ENCODE data around the gene ACCSL.

Gene ACCSL

DNA sequence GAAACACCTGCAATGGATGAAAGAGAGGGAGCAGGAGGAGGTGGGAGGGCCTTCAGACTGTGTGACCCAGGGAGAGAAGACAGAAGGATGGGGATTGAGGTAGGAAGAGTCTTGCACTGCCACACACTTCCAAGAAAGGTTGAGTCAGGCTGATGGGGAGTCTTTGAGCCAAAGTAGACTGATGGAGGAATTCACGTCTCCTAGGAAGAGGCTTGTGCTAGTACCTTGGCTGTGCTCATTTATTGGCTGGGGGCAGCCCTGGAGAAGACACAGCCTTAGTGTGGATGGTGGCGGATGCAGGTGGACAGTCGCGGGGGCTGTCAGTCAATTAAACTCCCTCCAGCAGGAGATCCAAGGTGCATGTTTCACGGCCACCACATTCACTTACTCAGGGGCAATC lies 16.2 kb upstream of the ACCSL start:
- TF ChIP-seq TAF1 (IDR thresholded peaks at IDR 0.05; ENCODE audit: borderline replicate concordance, insufficient read depth, low read length) = no peak
- no peak for TF ChIP-seq SIN3A (IDR thresholded peaks at IDR 0.05; ENCODE audit: borderline replicate concordance, insufficient read depth, low read length)
- no peak for TF ChIP-seq FOXP2 (optimal IDR thresholded peaks at IDR 0.05; ENCODE audit: borderline replicate concordance, extremely low read depth, extremely low read length, insufficient read depth)
- TF ChIP-seq, protein P1, sequence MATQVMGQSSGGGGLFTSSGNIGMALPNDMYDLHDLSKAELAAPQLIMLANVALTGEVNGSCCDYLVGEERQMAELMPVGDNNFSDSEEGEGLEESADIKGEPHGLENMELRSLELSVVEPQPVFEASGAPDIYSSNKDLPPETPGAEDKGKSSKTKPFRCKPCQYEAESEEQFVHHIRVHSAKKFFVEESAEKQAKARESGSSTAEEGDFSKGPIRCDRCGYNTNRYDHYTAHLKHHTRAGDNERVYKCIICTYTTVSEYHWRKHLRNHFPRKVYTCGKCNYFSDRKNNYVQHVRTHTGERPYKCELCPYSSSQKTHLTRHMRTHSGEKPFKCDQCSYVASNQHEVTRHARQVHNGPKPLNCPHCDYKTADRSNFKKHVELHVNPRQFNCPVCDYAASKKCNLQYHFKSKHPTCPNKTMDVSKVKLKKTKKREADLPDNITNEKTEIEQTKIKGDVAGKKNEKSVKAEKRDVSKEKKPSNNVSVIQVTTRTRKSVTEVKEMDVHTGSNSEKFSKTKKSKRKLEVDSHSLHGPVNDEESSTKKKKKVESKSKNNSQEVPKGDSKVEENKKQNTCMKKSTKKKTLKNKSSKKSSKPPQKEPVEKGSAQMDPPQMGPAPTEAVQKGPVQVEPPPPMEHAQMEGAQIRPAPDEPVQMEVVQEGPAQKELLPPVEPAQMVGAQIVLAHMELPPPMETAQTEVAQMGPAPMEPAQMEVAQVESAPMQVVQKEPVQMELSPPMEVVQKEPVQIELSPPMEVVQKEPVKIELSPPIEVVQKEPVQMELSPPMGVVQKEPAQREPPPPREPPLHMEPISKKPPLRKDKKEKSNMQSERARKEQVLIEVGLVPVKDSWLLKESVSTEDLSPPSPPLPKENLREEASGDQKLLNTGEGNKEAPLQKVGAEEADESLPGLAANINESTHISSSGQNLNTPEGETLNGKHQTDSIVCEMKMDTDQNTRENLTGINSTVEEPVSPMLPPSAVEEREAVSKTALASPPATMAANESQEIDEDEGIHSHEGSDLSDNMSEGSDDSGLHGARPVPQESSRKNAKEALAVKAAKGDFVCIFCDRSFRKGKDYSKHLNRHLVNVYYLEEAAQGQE (IDR thresholded peaks at IDR 0.05; ENCODE audit: insufficient read depth in 1 of 2, low read depth in 2 of 2, low read length in 2 of 2) = no peak
- no peak for TF ChIP-seq POLR2AphosphoS5 (IDR thresholded peaks at IDR 0.05; ENCODE audit: low read depth, low read length)

DNA sequence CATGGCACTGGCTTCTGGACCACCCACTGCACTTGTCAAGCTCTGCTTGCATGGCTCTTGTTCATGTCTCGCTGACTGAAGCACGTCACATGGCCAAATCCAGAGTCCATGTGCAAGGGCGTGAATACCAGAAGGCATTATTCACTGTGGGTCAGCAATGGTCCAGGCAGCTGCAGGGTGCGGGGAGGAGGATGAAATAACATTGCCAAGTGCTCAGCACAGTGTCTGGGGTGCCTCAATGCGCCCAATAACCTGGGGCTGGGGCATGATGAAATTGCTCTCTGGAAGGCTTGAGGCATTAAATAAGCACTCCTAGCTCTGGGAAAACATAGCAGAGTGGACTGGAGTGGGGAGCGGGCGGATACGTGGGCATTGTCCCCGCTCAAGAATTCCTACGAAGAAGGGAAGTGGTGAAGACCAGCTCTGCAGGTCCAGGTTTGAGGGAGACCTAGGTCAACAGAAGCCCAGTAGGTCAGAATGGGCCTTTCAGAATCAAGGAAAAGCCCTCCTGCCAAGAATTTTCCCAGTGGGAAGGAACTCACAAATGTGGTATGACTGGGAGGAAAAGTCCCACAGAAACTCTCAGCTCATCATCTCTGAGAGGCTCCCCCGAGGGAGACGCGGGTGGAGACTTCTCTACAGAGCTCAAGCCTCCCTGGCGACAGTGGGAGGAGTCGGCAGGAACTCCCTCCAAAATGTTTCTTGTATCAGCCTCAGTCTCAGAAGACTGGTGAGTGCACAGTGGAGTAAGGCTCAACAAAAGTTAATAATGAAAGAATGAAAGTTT lies 15.3 kb upstream of the ACCSL start:
- TF ChIP-seq SIN3A (IDR thresholded peaks at IDR 0.05; ENCODE audit: borderline replicate concordance, insufficient read depth, low read length) (no peak), TAF1 (IDR thresholded peaks at IDR 0.05; ENCODE audit: borderline replicate concordance, insufficient read depth, low read length) (no peak), FOXP2 (optimal IDR thresholded peaks at IDR 0.05; ENCODE audit: borderline replicate concordance, extremely low read depth, extremely low read length, insufficient read depth) (no peak), POLR2AphosphoS5 (IDR thresholded peaks at IDR 0.05; ENCODE audit: low read depth, low read length) (no peak)
- TF ChIP-seq, protein P1 (IDR thresholded peaks at IDR 0.05; ENCODE audit: insufficient read depth in 1 of 2, low read depth in 2 of 2, low read length in 2 of 2) = no peak

DNA sequence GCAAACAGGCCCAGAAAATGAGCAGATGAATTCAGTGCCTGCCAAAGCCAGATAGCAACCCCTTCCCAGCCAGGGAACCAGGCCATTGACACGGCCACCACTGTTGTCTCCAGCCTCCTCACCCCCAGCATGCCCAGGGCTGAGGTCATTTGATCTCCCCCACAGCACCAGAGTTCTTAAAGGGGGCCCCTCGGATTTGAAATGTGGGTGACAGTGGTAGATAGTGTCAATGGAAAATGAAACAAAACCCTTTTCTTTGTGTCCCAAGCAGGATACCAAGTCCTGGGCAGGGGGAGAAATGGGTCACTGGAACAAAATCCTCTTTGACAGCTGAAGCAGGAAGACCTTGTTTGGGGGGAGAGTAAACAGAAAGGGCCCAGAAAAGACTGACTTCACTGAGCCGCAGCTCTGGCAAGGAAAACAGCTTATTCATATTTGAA lies 14.3 kb upstream of the ACCSL start:
- TF ChIP-seq POLR2AphosphoS5 (IDR thresholded peaks at IDR 0.05; ENCODE audit: low read depth, low read length) (no peak), SIN3A (IDR thresholded peaks at IDR 0.05; ENCODE audit: borderline replicate concordance, insufficient read depth, low read length) (no peak), TAF1 (IDR thresholded peaks at IDR 0.05; ENCODE audit: borderline replicate concordance, insufficient read depth, low read length) (no peak), FOXP2 (optimal IDR thresholded peaks at IDR 0.05; ENCODE audit: borderline replicate concordance, extremely low read depth, extremely low read length, insufficient read depth) (no peak)
- TF ChIP-seq, protein P1 (IDR thresholded peaks at IDR 0.05; ENCODE audit: insufficient read depth in 1 of 2, low read depth in 2 of 2, low read length in 2 of 2) = no peak

DNA sequence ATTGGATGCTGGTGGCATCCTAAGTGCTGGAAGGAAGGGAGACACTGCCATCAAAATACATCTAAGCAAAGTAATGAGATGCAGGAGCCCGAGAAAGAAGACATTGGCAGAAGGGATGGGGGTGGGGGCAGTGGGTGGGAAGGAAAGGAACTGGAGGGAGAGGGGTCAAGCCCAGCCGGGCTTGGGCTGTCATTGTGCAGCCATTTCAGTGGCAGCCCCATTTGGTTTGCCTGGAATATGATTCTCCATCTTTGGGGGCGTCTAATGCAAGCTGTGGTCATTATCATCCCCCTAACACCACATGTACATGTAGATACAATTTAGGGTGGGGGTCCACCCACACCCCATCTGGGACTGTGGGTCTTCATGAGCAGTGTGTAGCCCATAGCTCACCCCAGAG lies 13.9 kb upstream of the ACCSL start:
- no peak for TF ChIP-seq TAF1 (IDR thresholded peaks at IDR 0.05; ENCODE audit: borderline replicate concordance, insufficient read depth, low read length)
- no peak for TF ChIP-seq FOXP2 (optimal IDR thresholded peaks at IDR 0.05; ENCODE audit: borderline replicate concordance, extremely low read depth, extremely low read length, insufficient read depth)
- TF ChIP-seq SIN3A (IDR thresholded peaks at IDR 0.05; ENCODE audit: borderline replicate concordance, insufficient read depth, low read length) = no peak
- no peak for TF ChIP-seq POLR2AphosphoS5 (IDR thresholded peaks at IDR 0.05; ENCODE audit: low read depth, low read length)
- TF ChIP-seq, protein P1 (IDR thresholded peaks at IDR 0.05; ENCODE audit: insufficient read depth in 1 of 2, low read depth in 2 of 2, low read length in 2 of 2) = no peak

Data from PFSK-1 (cell line).